Putamen (tissue), 1 donor: Measurements from ENCODE around the gene PLA2G4D.

Source experiments
- DNase-seq: peaks from one replicate; pipeline ENCODE4 v3.0.0-alpha.2; 2016; ENCODE audit warnings: low spot score

Gene PLA2G4D

DNA sequence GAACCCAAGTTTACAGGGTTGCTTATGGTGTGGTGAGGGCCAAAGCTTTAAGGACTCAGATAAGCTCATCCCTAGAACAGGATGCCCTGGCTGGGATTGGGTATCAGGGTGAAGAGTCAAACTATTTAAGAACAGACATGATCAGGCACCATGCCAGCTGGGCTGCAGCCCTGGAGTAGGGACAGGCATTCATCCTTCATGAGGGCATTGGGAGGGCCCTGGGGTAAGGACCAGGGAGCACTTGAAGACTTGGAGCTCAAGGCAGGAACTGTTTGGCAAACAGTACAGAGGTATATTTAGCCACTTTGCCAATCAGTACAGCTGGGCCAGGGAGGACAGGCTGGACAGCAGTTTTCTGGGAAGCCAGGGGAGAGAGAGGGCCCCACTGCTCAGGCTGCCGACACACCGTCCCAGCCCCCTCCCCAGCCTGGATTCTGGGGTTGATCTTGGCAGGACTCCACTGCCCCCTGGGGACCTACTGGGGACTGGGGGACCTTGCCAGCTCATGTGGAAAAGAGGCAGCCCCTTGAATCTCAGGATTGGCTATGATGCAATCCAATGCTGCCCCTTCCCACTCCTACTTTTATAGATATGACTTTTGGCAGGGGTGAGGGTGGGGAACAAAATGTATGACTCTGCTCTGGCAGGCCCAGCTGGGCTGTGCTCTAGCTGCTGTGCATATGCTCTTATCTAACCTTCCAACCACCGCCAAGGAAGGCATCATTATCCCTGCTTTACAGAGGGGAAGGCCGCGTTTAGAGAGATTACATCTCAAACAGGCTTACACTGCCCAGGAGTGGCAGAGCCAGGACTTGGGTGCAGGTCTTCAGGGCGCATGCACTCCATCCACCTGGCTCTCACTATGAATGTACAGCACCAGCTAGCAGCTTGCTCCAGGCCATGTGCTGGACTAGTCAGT, 75.8 kb downstream of the PLA2G4D start:
- DNase-seq = no peak
